ENCODE results near the gene FGD2.

- TF ChIP-seq CTCF (IDR thresholded peaks at IDR 0.05) (peak in 4 of 6 experiments; percentile 13 to 46 (median 28)), POLR2A (IDR thresholded peaks at IDR 0.05) (no peak)
Observed at GRCh38 chr6:36977470-36977941, 27.9 kb upstream of the FGD2 start.
